Neural progenitor cell (in vitro differentiated cells): ENCODE data around the gene NIN. TPM values are rescaled to one million over a fixed set of nuclear protein-coding genes. Genes with fewer than 3 reads are reported as not detected.

Source experiments
- DNase-seq: peaks from one replicate; pipeline ENCODE4 v3.0.0-alpha.2; 2016; ENCODE audit warnings: low spot score
- H2AFZ ChIP-seq: fragments of 200-600 bp; sonication (generic); replicated peaks from 2 replicates; pipeline ENCODE4 v1.6.1; 2016; ENCODE audit warnings: antibody characterized with exemption
- H3F3A ChIP-seq: fragments of 200-600 bp; sonication (generic); 2 replicates; pipeline ENCODE4 v1.6.1; 2016; ENCODE audit warnings: antibody characterized with exemption, low read depth
- H3K27ac ChIP-seq: fragments of 200-600 bp; sonication (generic); 2 replicates; pipeline ENCODE4 v1.5.1; 2016; ENCODE audit warnings: mild to moderate bottlenecking
- H3K27me3 ChIP-seq: fragments of 200-600 bp; sonication (generic); 2 replicates; pipeline ENCODE4 v1.6.1; 2016; ENCODE audit warnings: mild to moderate bottlenecking, moderate library complexity
- H3K36me3 ChIP-seq: fragments of 200-600 bp; sonication (generic); 2 replicates; pipeline ENCODE4 v1.5.1; 2016
- H3K4me1 ChIP-seq: fragments of 200-600 bp; sonication (generic); 2 replicates; pipeline ENCODE4 v1.6.1; 2016; ENCODE audit warnings: mixed run types
- H3K4me2 ChIP-seq: fragments of 200-600 bp; sonication (generic); 2 replicates; pipeline ENCODE4 v1.6.1; 2016
- H3K4me3 ChIP-seq: fragments of 200-600 bp; sonication (generic); 2 replicates; pipeline ENCODE4 v1.5.1; 2016
- H3K79me2 ChIP-seq: fragments of 200-600 bp; sonication (generic); 2 replicates; pipeline ENCODE4 v1.6.1; 2016; ENCODE audit warnings: low read depth
- H3K9ac ChIP-seq: fragments of 200-600 bp; sonication (generic); 2 replicates; pipeline ENCODE4 v1.6.1; 2016
- H3K9me3 ChIP-seq: fragments of 200-600 bp; sonication (generic); 2 replicates; pipeline ENCODE4 v1.5.1; 2016; ENCODE audit warnings: low read depth
- H4K20me1 ChIP-seq: fragments of 200-600 bp; sonication (generic); 2 replicates; pipeline ENCODE4 v1.6.1; 2016; ENCODE audit warnings: low read depth
- H3K27ac Mint-ChIP-seq: 3 replicates; pipeline ENCODE4 v1.8.0; 2021; ENCODE audit warnings: mixed read lengths
- H3K27me3 Mint-ChIP-seq: 2 replicates; pipeline ENCODE4 v1.8.0; 2022; ENCODE audit warnings: low read depth, mild to moderate bottlenecking, inconsistent platforms, moderate library complexity, mixed read lengths; ENCODE audit not compliant: insufficient read depth
- H3K36me3 Mint-ChIP-seq: 3 replicates; pipeline ENCODE4 v1.8.0; 2021; ENCODE audit warnings: mixed read lengths
- H3K4me1 Mint-ChIP-seq: 3 replicates; pipeline ENCODE4 v1.8.0; 2021; ENCODE audit warnings: mixed read lengths
- H3K4me3 Mint-ChIP-seq: 3 replicates; pipeline ENCODE4 v1.8.0; 2021; ENCODE audit warnings: mild to moderate bottlenecking, moderate library complexity, mixed read lengths
- H3K9me3 Mint-ChIP-seq: 3 replicates; pipeline ENCODE4 v1.8.0; 2020; ENCODE audit warnings: mixed read lengths
- CTCF ChIP-seq: fragments of 200-600 bp; sonication (generic); IDR thresholded peaks from 2 replicates; pipeline ENCODE4 v1.5.1; 2017; ENCODE audit warnings: antibody characterized with exemption, mild to moderate bottlenecking
- EZH2 ChIP-seq: fragments of 200-600 bp; sonication (generic); IDR thresholded peaks from 2 replicates; pipeline ENCODE4 v1.6.1; 2017; ENCODE audit warnings: antibody characterized with exemption, mild to moderate bottlenecking, moderate library complexity
- EZH2phosphoT487 ChIP-seq: fragments of 200-600 bp; sonication (generic); IDR thresholded peaks from 2 replicates; pipeline ENCODE4 v1.6.1; 2017; ENCODE audit warnings: antibody characterized with exemption
- total RNA-seq: library from RNA; depleted of rRNA; stranded (reverse); fragments of >200 nt; gene quantifications from 2 replicates; pipeline ENCODE4 v1.2.3, GENCODE V29; 2015; ENCODE audit warnings: low replicate concordance

NIN gene
- total RNA-seq, 1 donor from 2014 or later: 49.0 TPM

- peaks cover 15% of the 10 kb centered on the region for H3K36me3 ChIP-seq
- DNase-seq: no peak
- no peaks in the 10 kb centered on the region for H3K4me1 ChIP-seq
- H3K27me3 ChIP-seq: no peaks in the 10 kb centered on the region
- H2AFZ ChIP-seq: no peak overlapping the region
- Mint-ChIP-seq H3K27ac (no peak overlapping the region), H3K9me3 (no peaks in the 10 kb centered on the region), H3K27me3 (no peaks in the 10 kb centered on the region), H3K36me3 (peaks cover 44% of the 10 kb centered on the region), H3K4me1 (no peaks in the 10 kb centered on the region), H3K4me3 (no peak overlapping the region)
- no peak overlapping the region for H3K27ac ChIP-seq
- H3K9me3 ChIP-seq: no peaks in the 10 kb centered on the region
- TF ChIP-seq CTCF (no peak), EZH2 (no peak), EZH2phosphoT487 (no peak)
- no peak overlapping the region for H3K9ac ChIP-seq
- no peak overlapping the region for H3K4me2 ChIP-seq
- H4K20me1 ChIP-seq: no peaks in the 10 kb centered on the region
- no peak overlapping the region for H3K4me3 ChIP-seq
- no peaks in the 10 kb centered on the region for H3F3A ChIP-seq
- no peaks in the 10 kb centered on the region for H3K79me2 ChIP-seq
Observed at GRCh38 chr14:50725761-50726160, 105.2 kb downstream of the NIN start.

GRCh38 chr14:50719911-50720759 lies 110.8 kb downstream of the NIN start:
- no peak overlapping the region for H3K27ac Mint-ChIP-seq

GRCh38 chr14:50718949-50719348 lies 112.0 kb downstream of the NIN start:
- Histone ChIP-seq H3K79me2 (no peaks in the 10 kb centered on the region), H3K27ac (no peak overlapping the region), H3K4me1 (no peaks in the 10 kb centered on the region), H3K4me3 (no peak overlapping the region), H3K27me3 (no peaks in the 10 kb centered on the region), H3K4me2 (no peak overlapping the region), H4K20me1 (no peaks in the 10 kb centered on the region), H3K9me3 (no peaks in the 10 kb centered on the region), H3F3A (no peaks in the 10 kb centered on the region), H3K36me3 (no peaks in the 10 kb centered on the region), H2AFZ (no peak overlapping the region), H3K9ac (no peak overlapping the region)
- H3K27ac Mint-ChIP-seq: no peak overlapping the region
- H3K9me3 Mint-ChIP-seq: no peaks in the 10 kb centered on the region
- TF ChIP-seq CTCF: no peak
- no peak for TF ChIP-seq EZH2phosphoT487
- no peak for TF ChIP-seq EZH2
- no peak for DNase-seq
- no peaks in the 10 kb centered on the region for H3K27me3 Mint-ChIP-seq
- no peak overlapping the region for H3K4me3 Mint-ChIP-seq
- H3K4me1 Mint-ChIP-seq: peaks cover 5% of the 10 kb centered on the region
- peaks cover 11% of the 10 kb centered on the region for H3K36me3 Mint-ChIP-seq

More at GRCh38 chr14:50719911-50720759, 110.8 kb downstream of the NIN start:
- H3K79me2 ChIP-seq: no peaks in the 10 kb centered on the region
- H3K9me3 ChIP-seq: no peaks in the 10 kb centered on the region
- no peaks in the 10 kb centered on the region for H3K27me3 Mint-ChIP-seq
- TF ChIP-seq EZH2phosphoT487: no peak
- no peak for DNase-seq
- H3K4me1 ChIP-seq: no peaks in the 10 kb centered on the region
- no peak overlapping the region for H3K27ac ChIP-seq
- H3K4me3 ChIP-seq: no peak overlapping the region
- H3K27me3 ChIP-seq: no peaks in the 10 kb centered on the region
- H3K9ac ChIP-seq: no peak overlapping the region
- no peaks in the 10 kb centered on the region for H3K9me3 Mint-ChIP-seq
- no peaks in the 10 kb centered on the region for H3F3A ChIP-seq
- no peak overlapping the region for H3K4me2 ChIP-seq
- peaks cover 17% of the 10 kb centered on the region for H3K36me3 Mint-ChIP-seq
- peaks cover 5% of the 10 kb centered on the region for H3K4me1 Mint-ChIP-seq
- no peak overlapping the region for H2AFZ ChIP-seq
- no peaks in the 10 kb centered on the region for H4K20me1 ChIP-seq
- no peak overlapping the region for H3K4me3 Mint-ChIP-seq
- H3K36me3 ChIP-seq: no peaks in the 10 kb centered on the region

- H3K36me3 ChIP-seq: no peaks in the 10 kb centered on the region
- no peak overlapping the region for H3K4me3 ChIP-seq
- H3K27ac ChIP-seq: no peak overlapping the region
- H3K4me2 ChIP-seq: no peak overlapping the region
- no peaks in the 10 kb centered on the region for H3K9me3 Mint-ChIP-seq
- H3K36me3 Mint-ChIP-seq: peaks cover 9% of the 10 kb centered on the region
- H3K4me1 ChIP-seq: no peaks in the 10 kb centered on the region
- no peak overlapping the region for H3K27ac Mint-ChIP-seq
- no peaks in the 10 kb centered on the region for H3K27me3 ChIP-seq
- H3K9me3 ChIP-seq: no peaks in the 10 kb centered on the region
- DNase-seq: no peak
- H3K79me2 ChIP-seq: no peaks in the 10 kb centered on the region
- H3K4me1 Mint-ChIP-seq: peaks cover 5% of the 10 kb centered on the region
- no peak overlapping the region for H2AFZ ChIP-seq
- no peaks in the 10 kb centered on the region for H3F3A ChIP-seq
- no peak for TF ChIP-seq EZH2
- no peak for TF ChIP-seq EZH2phosphoT487
- no peak for TF ChIP-seq CTCF
- no peaks in the 10 kb centered on the region for H4K20me1 ChIP-seq
- H3K9ac ChIP-seq: no peak overlapping the region
- H3K27me3 Mint-ChIP-seq: no peaks in the 10 kb centered on the region
- no peak overlapping the region for H3K4me3 Mint-ChIP-seq
Observed at GRCh38 chr14:50717811-50718210, 113.2 kb downstream of the NIN start.
